Measurements from ENCODE around the gene CCR7. TPM values are rescaled to one million over a fixed set of nuclear protein-coding genes. Genes with fewer than 3 reads are reported as not detected.

The CCR7 gene
- total and polyA plus RNA-seq, 2 experiments from 2014 or later, result not detected

DNA sequence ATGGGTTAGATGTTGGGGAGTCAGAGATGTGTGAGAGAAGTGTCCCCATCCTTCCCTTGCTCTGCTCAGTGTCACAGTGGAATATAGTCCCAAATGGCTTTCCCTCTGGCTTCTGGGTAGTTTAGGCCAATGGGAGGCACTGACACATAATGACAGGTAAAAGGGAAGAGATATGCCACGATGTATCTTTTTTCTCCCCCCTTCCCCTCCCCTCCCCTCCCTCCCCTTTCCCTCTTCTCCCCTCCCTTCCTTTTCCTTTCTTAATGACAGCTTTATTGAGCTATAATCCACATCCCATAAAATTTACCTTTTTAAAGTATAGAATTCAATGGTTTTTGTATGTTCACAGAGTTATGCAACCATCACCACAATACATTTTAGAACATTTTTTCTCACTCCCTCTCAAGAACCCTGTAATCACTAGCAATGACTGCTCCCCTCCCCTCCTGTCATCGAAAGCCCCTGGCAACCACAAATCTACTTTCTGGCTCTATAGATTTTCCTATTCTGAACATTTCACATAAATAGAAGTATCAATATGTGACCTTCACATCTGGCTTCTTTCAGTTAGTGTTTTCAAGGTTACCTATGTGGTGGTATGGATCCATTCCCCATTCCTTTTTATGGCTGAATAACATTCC lies 617 bp upstream of the CCR7 start:
- no peak for DNase-seq (ENCODE audit: low read depth in 1 of 2, low spot score in 1 of 2)
- Histone ChIP-seq H3K9me3 (ENCODE audit: low read depth) (no peaks in the 10 kb centered on the region), H3K4me3 (no peak overlapping the region), H3K27ac (no peak overlapping the region), H3K36me3 (no peaks in the 10 kb centered on the region), H3K4me1 (ENCODE audit: low read depth) (peaks cover 2% of the 10 kb centered on the region), H3K27me3 (no peaks in the 10 kb centered on the region)
- TF ChIP-seq, protein P1, sequence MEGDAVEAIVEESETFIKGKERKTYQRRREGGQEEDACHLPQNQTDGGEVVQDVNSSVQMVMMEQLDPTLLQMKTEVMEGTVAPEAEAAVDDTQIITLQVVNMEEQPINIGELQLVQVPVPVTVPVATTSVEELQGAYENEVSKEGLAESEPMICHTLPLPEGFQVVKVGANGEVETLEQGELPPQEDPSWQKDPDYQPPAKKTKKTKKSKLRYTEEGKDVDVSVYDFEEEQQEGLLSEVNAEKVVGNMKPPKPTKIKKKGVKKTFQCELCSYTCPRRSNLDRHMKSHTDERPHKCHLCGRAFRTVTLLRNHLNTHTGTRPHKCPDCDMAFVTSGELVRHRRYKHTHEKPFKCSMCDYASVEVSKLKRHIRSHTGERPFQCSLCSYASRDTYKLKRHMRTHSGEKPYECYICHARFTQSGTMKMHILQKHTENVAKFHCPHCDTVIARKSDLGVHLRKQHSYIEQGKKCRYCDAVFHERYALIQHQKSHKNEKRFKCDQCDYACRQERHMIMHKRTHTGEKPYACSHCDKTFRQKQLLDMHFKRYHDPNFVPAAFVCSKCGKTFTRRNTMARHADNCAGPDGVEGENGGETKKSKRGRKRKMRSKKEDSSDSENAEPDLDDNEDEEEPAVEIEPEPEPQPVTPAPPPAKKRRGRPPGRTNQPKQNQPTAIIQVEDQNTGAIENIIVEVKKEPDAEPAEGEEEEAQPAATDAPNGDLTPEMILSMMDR (IDR thresholded peaks at IDR 0.05; ENCODE audit: low read depth, low read length), result no peak

DNA sequence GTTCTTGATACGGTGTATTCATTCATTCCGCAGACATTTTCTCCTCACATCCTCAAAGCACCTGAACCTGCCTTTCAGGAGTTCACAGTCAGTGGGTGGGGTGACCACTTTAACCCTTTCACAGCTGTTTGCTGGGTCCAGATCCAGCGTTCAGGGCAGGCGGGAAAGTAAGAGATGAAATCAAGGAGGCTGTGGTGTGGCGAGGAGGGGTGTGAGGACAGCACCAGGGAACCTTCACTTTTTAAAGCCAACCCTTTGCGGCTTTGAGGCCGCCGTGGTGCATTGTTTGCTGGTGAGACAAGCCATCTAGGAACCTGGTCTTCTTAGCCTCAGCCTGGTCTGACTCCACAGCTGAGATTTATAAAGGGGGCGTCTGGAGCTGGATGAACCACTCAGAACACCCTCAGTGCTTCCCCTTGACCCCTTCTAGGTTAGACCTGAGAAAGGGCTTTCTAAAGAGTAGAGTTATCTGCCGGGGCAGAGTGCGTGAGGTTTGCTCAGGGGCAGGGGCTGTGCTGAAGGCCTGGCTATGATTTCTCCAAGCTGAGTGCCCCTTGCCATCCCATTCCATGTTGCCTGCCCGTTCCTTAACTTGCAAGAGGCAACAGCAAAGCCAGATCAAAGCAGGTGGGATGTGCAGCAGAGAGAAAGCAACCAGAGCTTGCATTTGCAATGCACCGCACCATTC lies 933 bp downstream of the CCR7 start:
- Histone ChIP-seq H3K27me3 (no peaks in the 10 kb centered on the region), H3K27ac (no peak overlapping the region), H3K4me3 (no peak overlapping the region), H3K4me1 (ENCODE audit: low read depth) (peaks cover 7% of the 10 kb centered on the region), H3K36me3 (no peaks in the 10 kb centered on the region), H3K9me3 (ENCODE audit: low read depth) (no peaks in the 10 kb centered on the region)
- no peak for DNase-seq (ENCODE audit: low read depth in 1 of 2, low spot score in 1 of 2)
- TF ChIP-seq, protein P1 (IDR thresholded peaks at IDR 0.05; ENCODE audit: low read depth, low read length), result no peak

DNA sequence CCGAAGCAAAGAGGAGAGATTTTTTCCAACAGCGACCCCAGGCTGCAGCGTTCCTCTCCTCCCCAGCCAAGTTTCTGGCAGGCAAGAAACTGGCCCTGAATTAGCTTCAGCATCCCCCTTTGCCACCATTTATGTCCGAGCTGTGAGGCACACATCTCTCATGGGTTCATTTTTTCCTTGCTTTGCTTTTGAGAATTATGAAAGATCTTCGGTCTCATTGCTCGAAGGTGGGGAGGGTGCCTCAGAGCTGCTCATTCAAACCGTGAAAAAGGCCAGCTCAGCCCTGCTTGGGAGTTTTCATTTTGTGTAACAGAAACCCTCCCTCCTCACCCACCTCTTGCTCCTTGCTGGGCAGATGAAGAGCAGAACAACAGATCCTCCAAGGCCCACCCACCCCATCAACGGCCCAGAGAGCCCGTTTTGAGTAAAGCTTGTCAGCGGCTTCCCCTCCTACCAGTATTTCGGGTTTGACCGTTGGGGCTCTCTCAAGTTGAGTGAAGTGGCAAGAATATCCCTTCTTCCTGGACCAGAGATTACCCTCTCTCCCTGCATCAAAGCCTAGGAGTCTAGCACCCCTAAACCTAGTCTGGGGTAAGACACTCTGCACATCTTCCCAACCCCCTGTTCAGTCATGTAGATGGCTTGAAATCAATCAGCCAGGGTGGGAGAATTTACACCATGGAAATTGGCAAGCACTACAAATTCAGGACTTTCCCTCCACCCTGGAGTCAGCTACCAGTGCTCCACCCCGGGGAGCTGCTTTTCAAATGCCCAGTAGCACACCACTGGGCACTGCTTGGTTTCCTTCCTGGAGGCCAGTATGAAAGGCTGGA lies 1.8 kb downstream of the CCR7 start:
- no peak for DNase-seq (ENCODE audit: low read depth in 1 of 2, low spot score in 1 of 2)
- H3K4me1 ChIP-seq (ENCODE audit: low read depth), result peaks cover 7% of the 10 kb centered on the region
- TF ChIP-seq, protein P1 (IDR thresholded peaks at IDR 0.05; ENCODE audit: low read depth, low read length), result no peak

DNA sequence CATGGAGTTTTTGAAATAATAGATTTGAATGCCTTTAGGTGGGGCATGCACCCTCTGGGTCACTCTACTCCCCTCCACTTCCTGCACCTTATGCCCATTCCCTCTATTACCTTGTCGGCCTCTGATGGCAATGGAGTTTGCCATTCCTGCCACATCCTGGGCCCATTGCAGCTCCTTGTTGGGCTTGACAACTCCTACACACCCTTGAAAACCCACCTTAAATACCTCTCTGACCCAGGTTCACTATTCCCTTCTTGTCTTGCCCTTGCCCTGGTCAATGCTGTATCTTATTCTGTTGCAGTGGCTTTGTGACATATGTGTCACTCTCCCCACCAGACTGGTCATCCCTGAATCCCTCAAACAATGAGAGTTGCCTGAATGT lies 2.4 kb downstream of the CCR7 start:
- H3K9me3 ChIP-seq (ENCODE audit: low read depth), result no peaks in the 10 kb centered on the region
- no peak overlapping the region for H3K4me3 ChIP-seq
- TF ChIP-seq, protein P1 (IDR thresholded peaks at IDR 0.05; ENCODE audit: low read depth, low read length), result no peak
- H3K36me3 ChIP-seq, result no peaks in the 10 kb centered on the region
- no peaks in the 10 kb centered on the region for H3K27me3 ChIP-seq
- DNase-seq (ENCODE audit: low read depth in 1 of 2, low spot score in 1 of 2), result no peak
- H3K27ac ChIP-seq, result no peak overlapping the region
- peaks cover 8% of the 10 kb centered on the region for H3K4me1 ChIP-seq (ENCODE audit: low read depth)

More for the DNA sequence above, 1.8 kb downstream of the CCR7 start:
- Histone ChIP-seq H3K9me3 (ENCODE audit: low read depth) (no peaks in the 10 kb centered on the region), H3K27ac (no peak overlapping the region), H3K4me3 (no peak overlapping the region), H3K36me3 (no peaks in the 10 kb centered on the region), H3K27me3 (no peaks in the 10 kb centered on the region)

DNA sequence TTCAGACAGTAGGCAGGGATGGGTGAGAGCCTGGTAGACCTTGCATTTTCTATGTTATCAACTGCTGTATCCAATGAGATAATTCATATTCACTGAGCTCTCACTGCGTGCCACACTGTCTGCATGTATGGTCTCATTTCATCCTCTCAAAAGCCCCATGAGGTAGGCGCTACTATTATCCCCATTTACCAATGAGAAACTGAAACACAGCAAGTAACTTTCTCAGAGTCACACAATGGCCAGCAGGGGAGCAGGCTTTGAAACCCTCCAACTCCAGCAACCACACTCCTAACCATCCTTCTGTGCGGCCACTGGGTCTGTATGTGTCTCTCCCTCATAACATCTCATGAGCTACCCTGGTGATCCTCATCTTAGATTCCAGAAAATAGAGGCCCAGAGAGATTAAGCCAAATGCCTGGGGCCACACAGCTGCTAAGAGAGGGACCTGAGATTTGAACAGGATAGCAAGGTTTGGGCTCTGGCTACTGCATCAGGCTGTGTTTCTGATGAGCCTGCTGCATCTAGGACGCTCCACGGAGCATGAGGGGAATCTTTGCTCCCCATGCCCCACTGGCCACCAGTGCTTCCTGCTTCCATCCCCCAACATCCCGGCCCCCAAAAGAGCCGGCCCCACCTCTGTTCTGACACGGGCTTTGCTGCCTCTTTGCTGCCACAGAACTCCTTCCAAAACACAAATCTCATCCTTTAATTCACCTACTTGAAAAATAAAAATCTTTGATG lies 3.2 kb downstream of the CCR7 start:
- TF ChIP-seq, protein P1 (IDR thresholded peaks at IDR 0.05; ENCODE audit: low read depth, low read length), result peak; percentile 30
- H3K27me3 ChIP-seq, result no peaks in the 10 kb centered on the region
- H3K4me3 ChIP-seq, result no peak overlapping the region
- H3K4me1 ChIP-seq (ENCODE audit: low read depth), result peaks cover 16% of the 10 kb centered on the region
- no peaks in the 10 kb centered on the region for H3K9me3 ChIP-seq (ENCODE audit: low read depth)
- H3K36me3 ChIP-seq, result no peaks in the 10 kb centered on the region
- H3K27ac ChIP-seq, result no peak overlapping the region
- no peak for DNase-seq (ENCODE audit: low read depth in 1 of 2, low spot score in 1 of 2)
